HepG2 (cell line): ENCODE measurements around the gene STPG2. TPM values are rescaled to one million over a fixed set of nuclear protein-coding genes. Genes with fewer than 3 reads are reported as not detected.

Experiments
- AHDC1 ChIP-seq: sonication (generic); formaldehyde crosslinking; IDR thresholded peaks from 2 replicates; pipeline ENCODE4 v1.5.1; 2020; ENCODE audit warnings: mild to moderate bottlenecking, missing genetic modification reagents, borderline replicate concordance
- EP300 ChIP-seq, 3 experiments: sonication (generic) in 1 of 3; formaldehyde crosslinking in 1 of 3; IDR thresholded peaks; 2 replicates each; pipeline versions ENCODE4 v1.5.1 to v1.6.1; 2011 to 2020; ENCODE audit warnings: low read depth in 2 of 3, low read length in 2 of 3, borderline replicate concordance in 1 of 3, improper control_type of control experiment in 1 of 3, mild to moderate bottlenecking in 1 of 3, missing genetic modification reagents in 1 of 3, moderate library complexity in 1 of 3
- ETV5 ChIP-seq: IDR thresholded peaks from 2 replicates; pipeline ENCODE4 v1.6.1; 2018; ENCODE audit warnings: missing biosample characterization, missing genetic modification reagents, inconsistent platforms, borderline replicate concordance
- HCFC1 ChIP-seq: fragments of 150-350 bp; IDR thresholded peaks from 2 replicates; pipeline ENCODE4 v1.6.1; 2014; ENCODE audit warnings: low read depth, low read length
- KDM3A ChIP-seq: IDR thresholded peaks from 2 replicates; pipeline ENCODE4 v1.6.1; 2018; ENCODE audit warnings: low read depth, missing compliant biosample characterization
- KMT2B ChIP-seq: IDR thresholded peaks from 2 replicates; pipeline ENCODE4 v1.6.1; 2016; ENCODE audit warnings: missing genetic modification reagents, missing compliant biosample characterization
- SP5 ChIP-seq: IDR thresholded peaks from 2 replicates; pipeline ENCODE4 v1.6.1; 2016; ENCODE audit warnings: low read depth, borderline replicate concordance
- THAP11 ChIP-seq: IDR thresholded peaks from 2 replicates; pipeline ENCODE4 v1.6.1; 2016; ENCODE audit warnings: missing biosample characterization, missing genetic modification reagents
- WIZ ChIP-seq: sonication (generic); formaldehyde crosslinking; IDR thresholded peaks from 2 replicates; pipeline ENCODE4 v1.5.1; 2020; ENCODE audit warnings: mild to moderate bottlenecking, missing genetic modification reagents
- ZNF512 ChIP-seq: sonication (generic); formaldehyde crosslinking; IDR thresholded peaks from 2 replicates; pipeline ENCODE4 v1.4.0; 2020; ENCODE audit warnings: mild to moderate bottlenecking, missing genetic modification reagents
- ZNF850 ChIP-seq: sonication (generic); formaldehyde crosslinking; conservative IDR thresholded peaks from 2 replicates; pipeline ENCODE4 v1.9.0; 2021; ENCODE audit warnings: mild to moderate bottlenecking, missing genetic modification reagents
- polyA plus RNA-seq, 8 experiments: library from polyadenylated mRNA; depleted of rRNA in 3 of 8; stranded (reverse) in 7 of 8; unstranded in 1 of 8; fragments of >200 nt; fragmentation: Illumina TruSeq in 4 of 8; extraction: Trizol in 4 of 8; gene quantifications; 2 replicates each; pipeline versions ENCODE4 v1.2.1 to v1.2.3, GENCODE V29; 2011 to 2016; ENCODE audit warnings: low read depth in 4 of 8, missing spikeins in 1 of 8, mixed read lengths in 1 of 8; ENCODE audit not compliant: insufficient read depth in 1 of 8
- total RNA-seq, 5 experiments: library from RNA; depleted of rRNA; stranded (reverse); fragments of >200 nt; fragmentation: Illumina TruSeq; extraction: Trizol; gene quantifications; 2 replicates each; pipeline ENCODE4 v1.2.3, GENCODE V29; 2016; ENCODE audit warnings: low read depth in 1 of 5

STPG2 gene
- total and polyA plus RNA-seq, 2 of the 13 experiments (the other 11 are each of a cell fraction or from before 2014, with no cell fraction given), result 0.07 TPM; not detected in 1

GRCh38 chr4:98166731-98167041 lies 23.4 kb upstream of the STPG2 start (continued):
- no peak for TF ChIP-seq ZNF512
- no peak for TF ChIP-seq SP5 (CRISPR knock-in tag)
- no peak for TF ChIP-seq ETV5
- TF ChIP-seq KMT2B (CRISPR knock-in tag), result no peak
- no peak for TF ChIP-seq ZNF850 (CRISPR knock-in tag)
- no peak for TF ChIP-seq WIZ (CRISPR knock-in tag)
- no peak for TF ChIP-seq AHDC1
- TF ChIP-seq HCFC1, result no peak
- no peak for TF ChIP-seq EP300 (IDR thresholded peaks at IDR 0.05; ENCODE audit: low read depth in 2 of 2, low read length in 2 of 2)
- no peak for TF ChIP-seq EP300 (CRISPR knock-in tag; IDR thresholded peaks at IDR 0.05; ENCODE audit: borderline replicate concordance)
- TF ChIP-seq KDM3A (CRISPR knock-in tag), result no peak
- TF ChIP-seq THAP11 (CRISPR knock-in tag), result no peak
